WERI-Rb-1 (cell line): ENCODE results near the gene A3GALT2.

ENCODE experiments used
- DNase-seq: peaks from one replicate; pipeline ENCODE4 v3.0.0-alpha.2; 2020
- H3K27ac ChIP-seq: fragments of 250-450 bp; sonication (Bioruptor Pico); 2 replicates; pipeline ENCODE4 v1.5.1; 2020; ENCODE audit warnings: mild to moderate bottlenecking, moderate library complexity
- H3K27me3 ChIP-seq: fragments of 250-450 bp; sonication (Bioruptor Pico); 2 replicates; pipeline ENCODE4 v1.5.1; 2021; ENCODE audit warnings: mild to moderate bottlenecking, low read depth, moderate library complexity; ENCODE audit not compliant: insufficient read depth, severe bottlenecking
- H3K36me3 ChIP-seq: fragments of 250-450 bp; sonication (Bioruptor Pico); 2 replicates; pipeline ENCODE4 v1.5.1; 2020; ENCODE audit warnings: mild to moderate bottlenecking, moderate library complexity
- H3K4me3 ChIP-seq: 2 replicates; pipeline ENCODE4 v1.5.1; 2011; ENCODE audit warnings: low read depth, mild to moderate bottlenecking, control low read depth, low read length
- H3K9me3 ChIP-seq: fragments of 250-450 bp; sonication (Bioruptor Pico); 2 replicates; pipeline ENCODE4 v1.5.1; 2021; ENCODE audit warnings: mild to moderate bottlenecking, moderate library complexity; ENCODE audit not compliant: severe bottlenecking
- CTCF ChIP-seq: IDR thresholded peaks from 2 replicates; pipeline ENCODE4 v1.5.1; 2011; ENCODE audit warnings: low read depth, mild to moderate bottlenecking, control low read depth, inconsistent platforms, low read length

The A3GALT2 gene

GRCh38 chr1:33337441-33337840, 16.5 kb upstream of the A3GALT2 start:
- H3K27ac ChIP-seq, result peak overlapping the region; percentile 99
- peak; percentile 59 for DNase-seq
- H3K9me3 ChIP-seq, result no peaks in the 10 kb centered on the region
- H3K36me3 ChIP-seq, result peaks cover 61% of the 10 kb centered on the region
- H3K27me3 ChIP-seq, result no peaks in the 10 kb centered on the region
- no peak for TF ChIP-seq CTCF
- peak overlapping the region; percentile 13; the same call in 1 of the 2 replicates for H3K4me3 ChIP-seq

DNA sequence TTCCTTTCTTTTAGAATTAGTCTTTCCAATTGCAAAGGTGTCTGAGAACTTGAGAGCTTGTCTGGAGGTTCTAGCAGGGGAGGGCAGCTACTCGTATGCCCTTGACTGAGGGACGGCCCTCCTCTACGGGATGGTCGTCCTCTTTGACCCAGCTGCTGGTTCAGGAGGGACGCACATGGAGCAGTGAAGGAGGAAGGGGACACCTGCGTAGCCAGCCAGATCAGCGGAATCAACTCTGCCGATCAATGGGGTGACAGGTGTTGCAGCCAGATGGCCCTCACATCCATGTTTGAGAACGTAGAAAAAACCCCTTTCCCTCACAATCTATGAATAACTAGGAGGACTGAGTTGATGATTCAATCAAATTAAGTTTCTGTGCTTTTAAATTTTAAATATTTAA, 15.7 kb upstream of the A3GALT2 start:
- H3K9me3 ChIP-seq, result no peaks in the 10 kb centered on the region
- H3K27me3 ChIP-seq, result no peaks in the 10 kb centered on the region
- no peak for TF ChIP-seq CTCF
- H3K4me3 ChIP-seq, result no peak overlapping the region
- H3K27ac ChIP-seq, result peak overlapping the region; percentile 99
- DNase-seq, result peak; percentile 93
- peaks cover 63% of the 10 kb centered on the region for H3K36me3 ChIP-seq

GRCh38 chr1:33335020-33335419, 14.1 kb upstream of the A3GALT2 start:
- Histone ChIP-seq H3K27me3 (no peaks in the 10 kb centered on the region), H3K27ac (peak overlapping the region; percentile 99), H3K36me3 (peaks cover 67% of the 10 kb centered on the region), H3K9me3 (no peaks in the 10 kb centered on the region), H3K4me3 (no peak overlapping the region)
- TF ChIP-seq CTCF, result no peak
- no peak for DNase-seq

DNA sequence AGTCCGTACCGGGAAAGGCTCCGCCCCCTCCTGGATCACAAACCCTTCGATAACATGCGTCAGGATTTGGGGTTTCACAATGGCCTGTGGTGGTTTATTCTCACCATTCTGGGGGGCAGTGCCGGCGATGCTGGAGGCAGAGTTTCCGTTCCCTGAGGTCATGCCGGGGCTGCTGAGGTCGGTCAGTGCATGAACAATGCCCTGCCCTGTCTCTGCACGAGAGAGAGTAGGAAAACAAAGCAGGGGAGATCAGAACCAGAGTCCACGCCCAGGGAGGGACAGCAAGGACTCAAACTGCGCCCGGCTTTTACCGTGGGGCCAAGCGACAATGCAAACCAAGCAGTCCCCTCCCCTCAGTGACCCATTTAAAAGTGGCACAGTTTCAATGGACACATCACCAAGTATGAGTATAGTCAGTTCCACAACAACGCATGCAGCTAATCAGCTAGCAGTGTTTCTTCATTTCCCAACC, 13.2 kb upstream of the A3GALT2 start:
- Histone ChIP-seq H3K27me3 (no peaks in the 10 kb centered on the region), H3K27ac (peak overlapping the region; percentile 99), H3K36me3 (peaks cover 67% of the 10 kb centered on the region), H3K9me3 (no peaks in the 10 kb centered on the region), H3K4me3 (no peak overlapping the region)
- no peak for DNase-seq
- TF ChIP-seq CTCF, result no peak

GRCh38 chr1:33332881-33333280, 12.0 kb upstream of the A3GALT2 start:
- Histone ChIP-seq H3K4me3 (no peak overlapping the region), H3K36me3 (peaks cover 77% of the 10 kb centered on the region), H3K9me3 (no peaks in the 10 kb centered on the region), H3K27me3 (no peaks in the 10 kb centered on the region), H3K27ac (peak overlapping the region; percentile 18; the same call in 1 of the 2 replicates)
- no peak for TF ChIP-seq CTCF
- no peak for DNase-seq

DNA sequence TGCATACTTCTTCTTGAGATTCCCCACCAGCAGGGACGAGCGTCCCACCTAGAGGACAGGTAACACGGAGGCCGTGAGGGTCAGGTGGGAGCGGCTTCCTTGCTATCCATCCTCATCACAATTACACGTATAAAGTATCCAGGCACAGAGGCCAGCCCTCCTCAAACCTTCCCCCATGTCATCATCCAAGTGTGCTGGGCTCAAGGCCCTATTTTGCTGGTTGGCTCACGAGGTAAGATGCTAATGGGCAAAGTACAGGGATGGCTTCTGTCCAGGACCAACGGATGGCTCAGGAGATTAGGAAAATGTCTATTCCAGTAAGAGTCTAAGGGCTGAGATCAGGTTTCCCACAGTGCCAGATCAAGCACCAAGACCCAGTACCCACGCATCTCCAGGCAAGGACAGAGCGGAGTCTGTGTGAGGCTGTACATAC, 11.5 kb upstream of the A3GALT2 start:
- no peak for TF ChIP-seq CTCF
- H3K9me3 ChIP-seq, result no peaks in the 10 kb centered on the region
- H3K27ac ChIP-seq, result no peak overlapping the region; the same call in 1 of the 2 replicates
- no peaks in the 10 kb centered on the region for H3K27me3 ChIP-seq
- no peak for DNase-seq
- H3K36me3 ChIP-seq, result peaks cover 82% of the 10 kb centered on the region
- no peak overlapping the region for H3K4me3 ChIP-seq
